ENCODE data around the gene ATP2A3.

GRCh38 chr17:3959921-3960601, 4.2 kb downstream of the ATP2A3 start:
- TF ChIP-seq, protein P1, sequence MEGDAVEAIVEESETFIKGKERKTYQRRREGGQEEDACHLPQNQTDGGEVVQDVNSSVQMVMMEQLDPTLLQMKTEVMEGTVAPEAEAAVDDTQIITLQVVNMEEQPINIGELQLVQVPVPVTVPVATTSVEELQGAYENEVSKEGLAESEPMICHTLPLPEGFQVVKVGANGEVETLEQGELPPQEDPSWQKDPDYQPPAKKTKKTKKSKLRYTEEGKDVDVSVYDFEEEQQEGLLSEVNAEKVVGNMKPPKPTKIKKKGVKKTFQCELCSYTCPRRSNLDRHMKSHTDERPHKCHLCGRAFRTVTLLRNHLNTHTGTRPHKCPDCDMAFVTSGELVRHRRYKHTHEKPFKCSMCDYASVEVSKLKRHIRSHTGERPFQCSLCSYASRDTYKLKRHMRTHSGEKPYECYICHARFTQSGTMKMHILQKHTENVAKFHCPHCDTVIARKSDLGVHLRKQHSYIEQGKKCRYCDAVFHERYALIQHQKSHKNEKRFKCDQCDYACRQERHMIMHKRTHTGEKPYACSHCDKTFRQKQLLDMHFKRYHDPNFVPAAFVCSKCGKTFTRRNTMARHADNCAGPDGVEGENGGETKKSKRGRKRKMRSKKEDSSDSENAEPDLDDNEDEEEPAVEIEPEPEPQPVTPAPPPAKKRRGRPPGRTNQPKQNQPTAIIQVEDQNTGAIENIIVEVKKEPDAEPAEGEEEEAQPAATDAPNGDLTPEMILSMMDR (IDR thresholded peaks at IDR 0.05): no peak
- no peak for TF ChIP-seq POLR2A (IDR thresholded peaks at IDR 0.05)
